ENCODE measurements around the gene MRPL1.
"Not testable (repeated sequence)": the region's sequence is repeated elsewhere in the genome, so short reads cannot be mapped to it uniquely, and the experiment has no call there.

The MRPL1 gene

DNA sequence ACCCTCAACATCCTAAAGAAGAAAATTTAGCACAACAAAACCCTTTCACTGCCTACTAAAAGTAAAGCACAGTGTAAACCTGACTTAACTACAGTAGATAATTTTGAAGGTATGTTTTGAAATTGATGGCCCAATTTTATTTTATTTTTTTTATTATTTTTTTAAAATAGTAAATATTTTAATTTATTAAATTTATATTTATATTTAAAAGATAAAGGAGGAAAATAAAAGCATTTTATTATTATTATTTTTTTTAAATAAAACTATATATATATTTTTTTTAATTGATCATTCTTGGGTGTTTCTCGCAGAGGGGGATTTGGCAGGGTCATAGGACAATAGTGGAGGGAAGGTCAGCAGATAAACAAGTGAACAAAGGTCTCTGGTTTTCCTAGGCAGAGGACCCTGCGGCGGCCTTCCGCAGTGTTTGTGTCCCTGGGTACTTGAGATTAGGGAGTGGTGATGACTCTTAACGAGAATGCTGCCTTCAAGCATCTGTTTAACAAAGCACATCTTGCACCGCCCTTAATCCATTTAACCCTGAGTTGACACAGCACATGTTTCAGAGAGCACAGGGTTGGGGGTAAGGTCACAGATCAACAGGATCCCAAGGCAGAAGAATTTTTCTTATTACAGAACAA, 120.4 kb downstream of the MRPL1 start:
- DNase-seq (ENCODE audit: low read depth in 2 of 2) = not testable (repeated sequence)

- DNase-seq (ENCODE audit: low read depth in 2 of 2) = not testable (repeated sequence)
Observed at GRCh38 chr4:77983612-77984311, 121.1 kb downstream of the MRPL1 start.

GRCh38 chr4:77989968-77990367, 127.3 kb downstream of the MRPL1 start:
- no peak for DNase-seq (ENCODE audit: low read depth in 2 of 2)

- DNase-seq (ENCODE audit: low read depth in 2 of 2) = no peak
Observed at GRCh38 chr4:77990456-77990855, 127.8 kb downstream of the MRPL1 start.

DNA sequence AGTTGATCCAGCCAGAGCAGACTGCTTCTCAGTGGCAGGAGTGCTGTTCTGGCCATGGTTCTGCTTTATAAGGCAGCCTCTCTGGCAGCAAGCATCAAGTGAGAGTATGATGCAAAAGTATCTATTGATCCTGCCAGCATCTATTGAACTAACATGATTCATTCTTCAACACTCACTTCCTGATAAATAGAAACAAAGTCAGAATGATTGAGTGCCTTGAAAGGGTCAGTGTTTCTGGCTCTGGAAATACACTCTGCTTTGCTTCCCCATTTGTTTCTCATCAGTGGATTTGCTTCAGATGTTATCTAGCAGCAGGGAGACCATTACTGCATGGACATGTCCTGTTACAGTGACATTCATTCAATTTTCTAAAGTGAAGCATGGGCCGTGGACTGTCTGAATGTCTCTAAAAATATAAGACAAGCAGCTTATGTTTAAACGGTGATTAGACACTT, 128.3 kb downstream of the MRPL1 start:
- DNase-seq (ENCODE audit: low read depth in 2 of 2) = no peak

- no peak for DNase-seq (ENCODE audit: low read depth in 2 of 2)
Observed at GRCh38 chr4:77992581-77992980, 130.0 kb downstream of the MRPL1 start.

GRCh38 chr4:77994194-77994721, 131.6 kb downstream of the MRPL1 start:
- no peak for DNase-seq (ENCODE audit: low read depth in 2 of 2)

DNA sequence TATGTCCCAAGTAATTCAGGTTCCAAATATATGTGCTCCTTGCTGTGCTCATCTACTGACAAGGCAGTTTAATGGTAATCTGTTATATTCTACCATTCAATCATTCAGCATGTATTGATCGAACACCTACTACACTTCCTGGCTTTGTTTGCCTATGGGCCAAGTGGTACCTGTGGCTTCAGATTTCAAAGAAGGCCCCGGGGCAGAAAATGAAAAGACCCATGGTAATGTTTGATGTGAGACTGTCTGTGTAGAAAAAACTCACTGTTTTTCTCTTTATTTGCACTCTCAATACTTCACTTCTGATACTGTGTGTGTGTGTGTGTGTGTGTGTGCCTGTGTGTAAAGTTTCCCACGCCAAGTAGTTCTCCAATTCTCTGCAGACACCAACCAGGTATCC, 133.4 kb downstream of the MRPL1 start:
- DNase-seq (ENCODE audit: low read depth in 2 of 2) = no peak

DNA sequence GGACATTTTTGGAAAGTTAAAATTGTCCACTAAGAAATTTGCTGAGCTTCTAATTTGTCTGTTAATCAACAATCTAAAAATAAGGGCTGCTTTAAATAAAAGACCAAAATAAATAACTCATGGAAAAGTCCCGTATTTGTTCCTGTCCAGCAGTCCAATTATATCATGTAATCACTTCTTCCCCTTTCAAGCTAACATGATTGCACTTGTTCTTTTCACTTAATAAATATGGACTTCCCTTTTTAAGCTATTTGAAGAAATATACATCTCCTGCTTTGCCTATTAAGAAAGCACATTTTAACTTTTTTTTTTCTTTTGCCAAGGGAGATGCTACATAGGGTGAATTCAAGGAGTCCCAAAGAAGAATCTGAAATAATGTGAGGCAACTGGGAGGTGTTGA, 138.9 kb downstream of the MRPL1 start:
- no peak for DNase-seq (ENCODE audit: low read depth in 2 of 2)

DNA sequence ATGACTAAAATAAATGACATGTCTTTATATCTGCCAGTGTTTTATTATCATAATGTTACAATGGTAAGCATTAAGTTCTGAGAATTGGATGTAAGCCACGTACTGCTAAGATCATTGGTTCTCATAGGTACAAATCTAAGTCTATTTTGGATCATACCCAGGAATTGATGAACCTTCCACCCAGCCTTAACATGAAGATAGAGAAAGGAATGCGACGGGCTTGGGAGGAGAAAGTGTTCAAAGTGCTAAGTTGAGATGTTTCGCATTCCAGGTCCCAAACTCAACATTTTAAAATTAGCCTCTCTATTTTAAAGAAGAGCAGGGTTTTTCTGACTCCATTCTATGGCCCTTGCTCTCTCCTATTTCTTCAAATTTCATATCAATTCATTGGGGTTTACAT, 139.6 kb downstream of the MRPL1 start:
- no peak for DNase-seq (ENCODE audit: low read depth in 2 of 2)
